T-helper 9 cell (primary cell): Measurements from ENCODE around the gene APOL1.
"Not testable (repeated sequence)": the region's sequence is repeated elsewhere in the genome, so short reads cannot be mapped to it uniquely, and the experiment has no call there.

Experiments used
- DNase-seq: peaks from one replicate; pipeline ENCODE4 v3.0.0-alpha.2; 2020

APOL1 gene

GRCh38 chr22:36274531-36274930, 21.6 kb downstream of the APOL1 start:
- no peak for DNase-seq

GRCh38 chr22:36277482-36278291, 24.8 kb downstream of the APOL1 start:
- DNase-seq: peak; percentile 58

- DNase-seq: no peak
Observed at GRCh38 chr22:36279219-36279666, 26.3 kb downstream of the APOL1 start.

GRCh38 chr22:36280379-36280778, 27.4 kb downstream of the APOL1 start:
- no peak for DNase-seq

- DNase-seq: no peak
Observed at GRCh38 chr22:36281781-36282327, 28.9 kb downstream of the APOL1 start.

- DNase-seq: no peak
Observed at GRCh38 chr22:36282328-36282831, 29.4 kb downstream of the APOL1 start.

GRCh38 chr22:36284171-36284571, 31.2 kb downstream of the APOL1 start:
- no peak for DNase-seq

GRCh38 chr22:36285017-36285416, 32.1 kb downstream of the APOL1 start:
- no peak for DNase-seq

- DNase-seq: no peak
Observed at GRCh38 chr22:36285545-36285944, 32.6 kb downstream of the APOL1 start.

GRCh38 chr22:36286096-36286957, 33.4 kb downstream of the APOL1 start:
- peak; percentile 61 for DNase-seq

GRCh38 chr22:36287881-36288515, 35.1 kb downstream of the APOL1 start:
- DNase-seq: no peak

- no peak for DNase-seq
Observed at GRCh38 chr22:36288571-36289405, 35.9 kb downstream of the APOL1 start.

- no peak for DNase-seq
Observed at GRCh38 chr22:36289406-36289870, 36.5 kb downstream of the APOL1 start.

GRCh38 chr22:36289948-36290371, 37.0 kb downstream of the APOL1 start:
- DNase-seq: peak; percentile 47

GRCh38 chr22:36290391-36291075, 37.6 kb downstream of the APOL1 start:
- not testable (repeated sequence) for DNase-seq

- DNase-seq: no peak
Observed at GRCh38 chr22:36291831-36292740, 39.2 kb downstream of the APOL1 start.

GRCh38 chr22:36292823-36293530, 40.0 kb downstream of the APOL1 start:
- no peak for DNase-seq

GRCh38 chr22:36293606-36294292, 40.8 kb downstream of the APOL1 start:
- DNase-seq: no peak

- DNase-seq: no peak
Observed at GRCh38 chr22:36294293-36294620, 41.3 kb downstream of the APOL1 start.
